ENCODE data around the gene ST3GAL2. TPM values are rescaled to one million over a fixed set of nuclear protein-coding genes. Genes with fewer than 3 reads are reported as not detected.
A peak's percentile ranks its signal among the peaks of the same experiment; 100 is the strongest.

Gene ST3GAL2
- total and polyA plus RNA-seq, 9 of the 15 experiments (the other 6 are each of a cell fraction or from before 2014, with no cell fraction given): 1.5 to 108 (median 34.3) TPM

DNA sequence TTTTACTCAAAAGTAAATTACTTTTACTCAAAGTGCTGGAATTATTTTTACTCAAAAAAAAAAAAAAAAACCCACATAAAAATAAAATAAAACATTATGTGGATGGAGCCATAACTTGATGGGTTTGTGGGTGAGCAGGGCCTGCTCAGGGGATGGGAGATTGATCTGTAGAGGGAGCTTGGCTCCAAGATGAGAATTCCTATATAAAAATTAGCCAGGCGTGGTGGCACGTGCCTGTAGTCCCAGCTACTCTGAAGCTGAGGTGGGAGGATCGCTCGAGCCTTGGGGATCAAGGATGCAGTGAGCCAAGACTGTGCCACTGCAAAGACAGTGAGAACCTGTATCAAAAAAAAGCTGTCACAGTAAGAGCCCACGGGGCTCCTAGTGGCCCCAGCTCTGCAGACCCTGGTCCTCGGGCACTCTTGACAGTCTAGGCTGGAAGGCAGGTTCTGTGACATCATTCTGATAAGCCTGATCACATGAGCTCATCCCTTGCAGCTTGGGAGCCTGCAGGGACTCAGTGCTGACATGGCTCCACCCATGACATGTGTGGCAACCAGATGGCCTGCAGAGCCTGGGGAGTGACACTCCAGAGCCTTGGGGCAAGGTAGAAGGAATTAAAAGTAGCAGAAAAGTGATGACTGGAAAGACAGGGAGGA is 42.5 kb downstream of the ST3GAL2 start (continued):
- TF ChIP-seq, protein P1, sequence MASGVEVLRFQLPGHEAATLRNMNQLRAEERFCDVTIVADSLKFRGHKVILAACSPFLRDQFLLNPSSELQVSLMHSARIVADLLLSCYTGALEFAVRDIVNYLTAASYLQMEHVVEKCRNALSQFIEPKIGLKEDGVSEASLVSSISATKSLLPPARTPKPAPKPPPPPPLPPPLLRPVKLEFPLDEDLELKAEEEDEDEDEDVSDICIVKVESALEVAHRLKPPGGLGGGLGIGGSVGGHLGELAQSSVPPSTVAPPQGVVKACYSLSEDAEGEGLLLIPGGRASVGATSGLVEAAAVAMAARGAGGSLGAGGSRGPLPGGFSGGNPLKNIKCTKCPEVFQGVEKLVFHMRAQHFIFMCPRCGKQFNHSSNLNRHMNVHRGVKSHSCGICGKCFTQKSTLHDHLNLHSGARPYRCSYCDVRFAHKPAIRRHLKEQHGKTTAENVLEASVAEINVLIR (CRISPR knock-in tag; IDR thresholded peaks at IDR 0.05): peak; percentile 44; the same call in 1 of the 2 replicates
- TF ChIP-seq, protein P2, sequence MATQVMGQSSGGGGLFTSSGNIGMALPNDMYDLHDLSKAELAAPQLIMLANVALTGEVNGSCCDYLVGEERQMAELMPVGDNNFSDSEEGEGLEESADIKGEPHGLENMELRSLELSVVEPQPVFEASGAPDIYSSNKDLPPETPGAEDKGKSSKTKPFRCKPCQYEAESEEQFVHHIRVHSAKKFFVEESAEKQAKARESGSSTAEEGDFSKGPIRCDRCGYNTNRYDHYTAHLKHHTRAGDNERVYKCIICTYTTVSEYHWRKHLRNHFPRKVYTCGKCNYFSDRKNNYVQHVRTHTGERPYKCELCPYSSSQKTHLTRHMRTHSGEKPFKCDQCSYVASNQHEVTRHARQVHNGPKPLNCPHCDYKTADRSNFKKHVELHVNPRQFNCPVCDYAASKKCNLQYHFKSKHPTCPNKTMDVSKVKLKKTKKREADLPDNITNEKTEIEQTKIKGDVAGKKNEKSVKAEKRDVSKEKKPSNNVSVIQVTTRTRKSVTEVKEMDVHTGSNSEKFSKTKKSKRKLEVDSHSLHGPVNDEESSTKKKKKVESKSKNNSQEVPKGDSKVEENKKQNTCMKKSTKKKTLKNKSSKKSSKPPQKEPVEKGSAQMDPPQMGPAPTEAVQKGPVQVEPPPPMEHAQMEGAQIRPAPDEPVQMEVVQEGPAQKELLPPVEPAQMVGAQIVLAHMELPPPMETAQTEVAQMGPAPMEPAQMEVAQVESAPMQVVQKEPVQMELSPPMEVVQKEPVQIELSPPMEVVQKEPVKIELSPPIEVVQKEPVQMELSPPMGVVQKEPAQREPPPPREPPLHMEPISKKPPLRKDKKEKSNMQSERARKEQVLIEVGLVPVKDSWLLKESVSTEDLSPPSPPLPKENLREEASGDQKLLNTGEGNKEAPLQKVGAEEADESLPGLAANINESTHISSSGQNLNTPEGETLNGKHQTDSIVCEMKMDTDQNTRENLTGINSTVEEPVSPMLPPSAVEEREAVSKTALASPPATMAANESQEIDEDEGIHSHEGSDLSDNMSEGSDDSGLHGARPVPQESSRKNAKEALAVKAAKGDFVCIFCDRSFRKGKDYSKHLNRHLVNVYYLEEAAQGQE (IDR thresholded peaks at IDR 0.05; ENCODE audit: borderline replicate concordance): 0 out of 2 replicates have a peak, but pooled peaks have one; percentile 25
- TF ChIP-seq, protein P2 (CRISPR knock-in tag; IDR thresholded peaks at IDR 0.05; ENCODE audit: low read depth): no peak; the same call in 1 of the 2 replicates
- TF ChIP-seq TCF3 (CRISPR knock-in tag; IDR thresholded peaks at IDR 0.05): peak; percentile 41; the same call in 1 of the 2 replicates

All from K562 (cell line).